GM23338 (cell line): ENCODE data around the gene SLC45A3.

Source experiments
- CREB1 ChIP-seq: fragments of 250-450 bp; sonication (Bioruptor Pico); IDR thresholded peaks from 2 replicates; pipeline ENCODE4 v1.5.0; 2020; ENCODE audit warnings: low read depth, mild to moderate bottlenecking, moderate library complexity
- EZH2 ChIP-seq: fragments of 200-600 bp; sonication (generic); IDR thresholded peaks from one replicate; pipeline ENCODE4 v1.8.0; 2017; ENCODE audit warnings: antibody characterized with exemption, mild to moderate bottlenecking, low read depth; ENCODE audit not compliant: unreplicated experiment
- EZH2phosphoT487 ChIP-seq: fragments of 200-600 bp; sonication (generic); IDR thresholded peaks from one replicate; pipeline ENCODE4 v1.8.1; 2018; ENCODE audit warnings: antibody characterized with exemption; ENCODE audit not compliant: unreplicated experiment
- JUNB ChIP-seq: IDR thresholded peaks from one replicate; pipeline ENCODE4 v1.6.1; 2016; ENCODE audit warnings: antibody characterized with exemption; ENCODE audit not compliant: unreplicated experiment
- POLR2AphosphoS5 ChIP-seq: IDR thresholded peaks from 2 replicates; pipeline ENCODE4 v1.6.1; 2016; ENCODE audit warnings: antibody characterized with exemption, low read depth
- TF ChIP-seq, protein P1 (sequence below), 2 experiments: fragments of 200-600 bp in 1 of 2; sonication (generic) in 1 of 2; conservative IDR thresholded peaks; 2 replicates each; pipeline versions ENCODE4 v1.5.1 to v1.6.1; 2016 to 2017; ENCODE audit warnings: antibody characterized with exemption in 2 of 2, low read depth in 2 of 2, mild to moderate bottlenecking in 2 of 2, moderate library complexity in 1 of 2
- TF ChIP-seq, protein P2 (sequence below): IDR thresholded peaks from one replicate; pipeline ENCODE4 v1.6.1; 2018; ENCODE audit warnings: antibody characterized with exemption; ENCODE audit not compliant: unreplicated experiment
- TF ChIP-seq, protein P3 (sequence below): IDR thresholded peaks from 2 replicates; pipeline ENCODE4 v1.6.1; 2016; ENCODE audit warnings: antibody characterized with exemption

DNA sequence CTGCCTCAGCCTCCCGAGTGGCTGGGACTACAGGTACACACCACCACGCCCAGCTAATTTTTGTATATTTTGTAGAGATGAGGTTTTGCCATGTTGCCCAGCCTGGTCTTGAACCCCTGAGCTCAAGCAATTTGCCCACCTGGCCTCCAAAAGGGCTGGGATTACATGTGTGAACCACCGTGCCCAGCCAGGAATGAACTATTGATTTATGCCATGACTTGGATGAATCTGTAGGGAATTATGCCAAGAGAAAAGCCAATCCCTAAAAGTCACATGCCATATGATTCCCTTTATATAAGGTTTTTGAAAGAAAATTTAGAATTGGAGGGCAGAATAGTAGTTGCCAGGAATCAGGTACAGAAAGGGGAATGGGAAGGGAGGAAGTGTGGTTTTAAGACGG, 19.1 kb upstream of the SLC45A3 start:
- TF ChIP-seq POLR2AphosphoS5, result no peak
- TF ChIP-seq EZH2, result no peak
- TF ChIP-seq, protein P1, sequence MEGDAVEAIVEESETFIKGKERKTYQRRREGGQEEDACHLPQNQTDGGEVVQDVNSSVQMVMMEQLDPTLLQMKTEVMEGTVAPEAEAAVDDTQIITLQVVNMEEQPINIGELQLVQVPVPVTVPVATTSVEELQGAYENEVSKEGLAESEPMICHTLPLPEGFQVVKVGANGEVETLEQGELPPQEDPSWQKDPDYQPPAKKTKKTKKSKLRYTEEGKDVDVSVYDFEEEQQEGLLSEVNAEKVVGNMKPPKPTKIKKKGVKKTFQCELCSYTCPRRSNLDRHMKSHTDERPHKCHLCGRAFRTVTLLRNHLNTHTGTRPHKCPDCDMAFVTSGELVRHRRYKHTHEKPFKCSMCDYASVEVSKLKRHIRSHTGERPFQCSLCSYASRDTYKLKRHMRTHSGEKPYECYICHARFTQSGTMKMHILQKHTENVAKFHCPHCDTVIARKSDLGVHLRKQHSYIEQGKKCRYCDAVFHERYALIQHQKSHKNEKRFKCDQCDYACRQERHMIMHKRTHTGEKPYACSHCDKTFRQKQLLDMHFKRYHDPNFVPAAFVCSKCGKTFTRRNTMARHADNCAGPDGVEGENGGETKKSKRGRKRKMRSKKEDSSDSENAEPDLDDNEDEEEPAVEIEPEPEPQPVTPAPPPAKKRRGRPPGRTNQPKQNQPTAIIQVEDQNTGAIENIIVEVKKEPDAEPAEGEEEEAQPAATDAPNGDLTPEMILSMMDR (conservative IDR thresholded peaks at IDR 0.05; ENCODE audit: low read depth in 2 of 2), result no peak
- no peak for TF ChIP-seq JUNB
- no peak for TF ChIP-seq EZH2phosphoT487
- TF ChIP-seq, protein P2, sequence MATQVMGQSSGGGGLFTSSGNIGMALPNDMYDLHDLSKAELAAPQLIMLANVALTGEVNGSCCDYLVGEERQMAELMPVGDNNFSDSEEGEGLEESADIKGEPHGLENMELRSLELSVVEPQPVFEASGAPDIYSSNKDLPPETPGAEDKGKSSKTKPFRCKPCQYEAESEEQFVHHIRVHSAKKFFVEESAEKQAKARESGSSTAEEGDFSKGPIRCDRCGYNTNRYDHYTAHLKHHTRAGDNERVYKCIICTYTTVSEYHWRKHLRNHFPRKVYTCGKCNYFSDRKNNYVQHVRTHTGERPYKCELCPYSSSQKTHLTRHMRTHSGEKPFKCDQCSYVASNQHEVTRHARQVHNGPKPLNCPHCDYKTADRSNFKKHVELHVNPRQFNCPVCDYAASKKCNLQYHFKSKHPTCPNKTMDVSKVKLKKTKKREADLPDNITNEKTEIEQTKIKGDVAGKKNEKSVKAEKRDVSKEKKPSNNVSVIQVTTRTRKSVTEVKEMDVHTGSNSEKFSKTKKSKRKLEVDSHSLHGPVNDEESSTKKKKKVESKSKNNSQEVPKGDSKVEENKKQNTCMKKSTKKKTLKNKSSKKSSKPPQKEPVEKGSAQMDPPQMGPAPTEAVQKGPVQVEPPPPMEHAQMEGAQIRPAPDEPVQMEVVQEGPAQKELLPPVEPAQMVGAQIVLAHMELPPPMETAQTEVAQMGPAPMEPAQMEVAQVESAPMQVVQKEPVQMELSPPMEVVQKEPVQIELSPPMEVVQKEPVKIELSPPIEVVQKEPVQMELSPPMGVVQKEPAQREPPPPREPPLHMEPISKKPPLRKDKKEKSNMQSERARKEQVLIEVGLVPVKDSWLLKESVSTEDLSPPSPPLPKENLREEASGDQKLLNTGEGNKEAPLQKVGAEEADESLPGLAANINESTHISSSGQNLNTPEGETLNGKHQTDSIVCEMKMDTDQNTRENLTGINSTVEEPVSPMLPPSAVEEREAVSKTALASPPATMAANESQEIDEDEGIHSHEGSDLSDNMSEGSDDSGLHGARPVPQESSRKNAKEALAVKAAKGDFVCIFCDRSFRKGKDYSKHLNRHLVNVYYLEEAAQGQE, result no peak
- no peak for TF ChIP-seq CREB1
- TF ChIP-seq, protein P3, sequence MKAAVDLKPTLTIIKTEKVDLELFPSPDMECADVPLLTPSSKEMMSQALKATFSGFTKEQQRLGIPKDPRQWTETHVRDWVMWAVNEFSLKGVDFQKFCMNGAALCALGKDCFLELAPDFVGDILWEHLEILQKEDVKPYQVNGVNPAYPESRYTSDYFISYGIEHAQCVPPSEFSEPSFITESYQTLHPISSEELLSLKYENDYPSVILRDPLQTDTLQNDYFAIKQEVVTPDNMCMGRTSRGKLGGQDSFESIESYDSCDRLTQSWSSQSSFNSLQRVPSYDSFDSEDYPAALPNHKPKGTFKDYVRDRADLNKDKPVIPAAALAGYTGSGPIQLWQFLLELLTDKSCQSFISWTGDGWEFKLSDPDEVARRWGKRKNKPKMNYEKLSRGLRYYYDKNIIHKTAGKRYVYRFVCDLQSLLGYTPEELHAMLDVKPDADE, result no peak
